Activated CD8-positive, alpha-beta memory T cell treated with anti-CD3 and anti-CD28 coated beads, Interleukin-2, amount 50 U/mL, for 48 hours (primary cell): ENCODE data around the gene MIPOL1.
"Not testable (repeated sequence)": the region's sequence is repeated elsewhere in the genome, so short reads cannot be mapped to it uniquely, and the experiment has no call there.

Source experiments
- DNase-seq: peaks from one replicate; pipeline ENCODE4 v3.0.0-alpha.2; 2020

Gene MIPOL1

DNA sequence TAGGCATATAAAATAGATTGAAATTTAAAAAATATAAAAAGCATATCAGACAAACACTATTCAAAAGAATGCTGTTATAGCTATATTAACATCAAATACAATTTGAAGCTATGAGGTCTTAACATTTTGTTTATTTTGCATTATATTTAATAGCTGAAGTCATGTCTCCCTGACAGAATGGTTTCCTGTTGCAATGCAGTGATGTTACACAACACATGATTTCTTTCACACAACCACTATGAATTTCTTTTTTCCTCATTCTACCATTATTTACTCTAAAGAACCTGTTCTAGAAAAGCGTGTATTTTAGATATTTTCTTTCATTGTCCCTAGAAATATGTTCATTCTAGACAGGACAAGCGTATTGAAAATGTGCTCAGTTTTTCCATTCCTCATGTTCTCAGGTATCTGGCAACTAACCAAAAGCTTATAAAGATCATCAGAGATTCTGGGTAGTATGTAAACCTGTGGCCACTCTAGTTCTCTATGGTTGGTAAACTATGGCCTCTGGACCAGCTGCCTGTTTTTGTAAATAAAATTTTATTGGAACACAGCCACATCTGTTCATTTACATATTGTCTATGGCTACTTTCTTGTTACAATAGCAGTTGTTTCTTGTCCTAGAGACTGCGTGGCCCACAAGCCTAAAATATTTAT is 213.5 kb downstream of the MIPOL1 start:
- no peak for DNase-seq

- DNase-seq, result no peak
Measured at GRCh38 chr14:37413050-37413449, 215.3 kb downstream of the MIPOL1 start.

- DNase-seq, result no peak
Measured at GRCh38 chr14:37413504-37414003, 215.8 kb downstream of the MIPOL1 start.

DNA sequence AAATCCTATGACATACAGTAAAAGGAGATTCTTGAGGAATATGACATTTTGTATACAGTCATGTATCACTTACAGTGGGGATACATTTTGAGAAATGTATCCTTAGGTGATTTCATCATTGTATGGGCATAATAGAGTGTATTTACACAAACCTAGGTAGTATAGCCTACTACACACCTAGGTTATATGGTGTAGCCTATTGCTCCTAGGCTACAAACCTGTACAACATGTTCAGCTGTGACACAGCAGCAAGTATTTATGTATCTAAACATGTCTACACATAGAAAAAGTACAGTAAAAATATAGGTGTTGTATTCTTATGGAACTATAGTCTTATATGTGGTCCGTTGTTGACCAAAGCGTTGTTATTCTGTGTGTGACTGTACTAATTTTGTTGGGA is 218.5 kb downstream of the MIPOL1 start:
- DNase-seq, result no peak

DNA sequence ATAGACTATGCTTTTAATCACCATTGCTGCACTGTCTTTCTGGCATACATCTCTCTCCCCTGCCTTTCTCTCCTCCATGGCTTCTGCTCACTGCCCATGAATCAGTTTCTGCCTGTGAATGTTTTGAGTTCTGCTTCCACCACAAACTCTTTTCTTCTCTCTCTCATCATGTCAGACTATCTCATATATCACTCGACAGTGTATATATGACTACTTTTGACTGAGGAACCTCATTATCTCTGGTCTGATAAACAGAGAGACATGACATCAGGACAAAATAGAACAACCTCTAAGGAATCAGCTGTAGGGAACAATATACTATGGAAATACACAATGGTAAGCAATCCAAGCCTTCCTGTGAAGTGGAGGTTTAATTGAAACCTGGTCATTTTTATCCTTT is 219.4 kb downstream of the MIPOL1 start:
- no peak for DNase-seq

DNA sequence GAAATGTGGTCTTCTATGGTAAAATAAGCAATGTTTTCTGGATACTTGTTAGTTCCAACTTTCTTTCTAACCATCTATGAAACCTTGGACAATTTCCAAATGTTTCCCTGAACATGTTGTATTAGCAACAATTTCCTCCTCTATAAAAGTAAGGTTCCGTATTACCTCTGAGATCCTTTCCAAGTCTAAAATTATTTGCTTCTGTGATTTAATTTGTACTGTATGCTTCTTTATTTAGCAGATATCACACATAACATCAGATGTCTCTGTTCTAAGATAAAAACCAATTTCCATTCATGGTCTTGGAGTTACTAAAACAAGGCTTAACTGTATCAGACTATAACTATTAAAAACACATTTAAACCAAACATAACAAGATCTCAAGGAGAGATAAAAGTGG is 220.1 kb downstream of the MIPOL1 start:
- no peak for DNase-seq

DNA sequence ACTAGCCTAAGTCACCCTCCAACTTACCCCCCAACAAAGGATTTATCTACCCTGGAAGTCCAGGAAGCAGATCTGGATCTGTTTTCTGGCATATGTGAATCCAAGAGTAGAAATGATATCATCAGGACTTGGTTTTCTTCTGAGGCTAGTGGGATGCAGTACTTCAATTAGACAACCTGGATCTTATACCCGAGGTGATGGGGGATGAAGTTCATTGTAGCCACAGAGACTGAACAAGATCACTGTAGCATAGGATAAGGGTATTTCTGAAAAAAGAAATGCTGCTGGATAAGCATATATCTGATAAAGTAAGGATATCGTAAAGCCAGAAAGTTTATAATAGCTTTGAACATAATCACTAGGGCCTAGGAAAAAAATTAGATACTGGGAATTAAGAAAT is 222.9 kb downstream of the MIPOL1 start:
- DNase-seq, result no peak

- no peak for DNase-seq
Measured at GRCh38 chr14:37422319-37422718, 224.6 kb downstream of the MIPOL1 start.

- no peak for DNase-seq
Measured at GRCh38 chr14:37422748-37423147, 225.0 kb downstream of the MIPOL1 start.

- no peak for DNase-seq
Measured at GRCh38 chr14:37428954-37429353, 231.2 kb downstream of the MIPOL1 start.

DNA sequence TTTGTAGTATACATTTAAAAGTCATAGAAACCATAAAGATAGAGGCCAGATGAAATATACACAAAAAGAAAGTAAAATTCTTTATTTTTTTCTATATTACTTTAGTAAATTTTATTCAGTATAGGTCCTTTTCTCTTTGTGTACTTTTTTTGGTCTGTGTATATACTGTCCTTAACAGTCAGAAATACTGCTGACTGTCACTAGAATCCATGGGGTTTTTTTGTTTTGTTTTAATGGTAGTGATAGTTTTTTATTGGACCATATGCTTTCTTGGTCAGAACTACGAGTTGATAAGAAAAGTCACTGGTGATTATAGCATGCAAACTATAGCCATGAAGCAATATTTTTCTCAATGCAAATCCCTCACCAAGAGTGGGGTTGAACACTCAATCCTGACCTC is 231.9 kb downstream of the MIPOL1 start:
- DNase-seq, result no peak

GRCh38 chr14:37434867-37435266 is 237.1 kb downstream of the MIPOL1 start:
- DNase-seq, result no peak

- DNase-seq, result no peak
Measured at GRCh38 chr14:37436519-37436918, 238.8 kb downstream of the MIPOL1 start.

DNA sequence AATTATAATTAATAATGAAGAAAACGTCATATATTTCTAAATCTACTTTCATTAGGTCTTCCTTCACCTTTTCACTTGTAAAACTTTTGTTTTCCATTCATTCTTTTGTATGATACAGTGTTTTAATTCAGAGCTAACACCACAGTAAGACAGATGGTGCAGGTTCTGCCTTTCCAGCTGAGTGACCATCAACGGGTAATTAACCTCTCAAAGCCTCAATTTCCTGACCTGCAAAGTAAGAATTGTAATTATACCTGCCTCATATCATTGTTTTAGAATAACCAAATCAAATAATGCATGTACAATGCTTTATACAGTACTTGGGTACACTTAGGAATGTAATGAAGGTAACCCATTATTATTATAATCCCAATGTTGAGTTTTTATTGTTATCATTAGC is 239.8 kb downstream of the MIPOL1 start:
- no peak for DNase-seq

GRCh38 chr14:37438444-37438843 is 240.7 kb downstream of the MIPOL1 start:
- no peak for DNase-seq

GRCh38 chr14:37443461-37443860 is 245.7 kb downstream of the MIPOL1 start:
- no peak for DNase-seq

GRCh38 chr14:37447883-37448391 is 250.2 kb downstream of the MIPOL1 start:
- no peak for DNase-seq

GRCh38 chr14:37452323-37452722 is 254.6 kb downstream of the MIPOL1 start:
- no peak for DNase-seq

- no peak for DNase-seq
Measured at GRCh38 chr14:37453985-37454384, 256.2 kb downstream of the MIPOL1 start.

- DNase-seq, result no peak
Measured at GRCh38 chr14:37457334-37457733, 259.6 kb downstream of the MIPOL1 start.

DNA sequence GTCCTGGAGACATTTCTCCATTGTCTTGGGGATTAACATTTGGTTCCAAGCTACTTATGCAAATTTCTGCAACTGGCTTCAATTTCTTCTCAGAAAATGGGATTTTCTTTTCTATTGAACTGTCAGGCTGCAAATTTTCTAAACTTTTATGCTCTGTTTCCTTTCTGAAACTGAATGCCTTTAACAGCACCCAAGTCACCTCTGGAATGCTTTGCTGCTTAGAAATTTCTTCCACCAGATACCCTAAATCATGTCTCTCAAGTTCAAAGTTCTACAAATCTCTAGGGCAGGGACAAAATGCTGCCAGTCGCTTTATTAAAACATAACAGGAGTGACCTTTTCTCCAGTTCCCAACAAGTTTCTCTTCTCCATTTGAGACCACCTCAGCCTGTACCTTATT is 264.7 kb downstream of the MIPOL1 start:
- not testable (repeated sequence) for DNase-seq

- no peak for DNase-seq
Measured at GRCh38 chr14:37464192-37464858, 266.6 kb downstream of the MIPOL1 start.

DNA sequence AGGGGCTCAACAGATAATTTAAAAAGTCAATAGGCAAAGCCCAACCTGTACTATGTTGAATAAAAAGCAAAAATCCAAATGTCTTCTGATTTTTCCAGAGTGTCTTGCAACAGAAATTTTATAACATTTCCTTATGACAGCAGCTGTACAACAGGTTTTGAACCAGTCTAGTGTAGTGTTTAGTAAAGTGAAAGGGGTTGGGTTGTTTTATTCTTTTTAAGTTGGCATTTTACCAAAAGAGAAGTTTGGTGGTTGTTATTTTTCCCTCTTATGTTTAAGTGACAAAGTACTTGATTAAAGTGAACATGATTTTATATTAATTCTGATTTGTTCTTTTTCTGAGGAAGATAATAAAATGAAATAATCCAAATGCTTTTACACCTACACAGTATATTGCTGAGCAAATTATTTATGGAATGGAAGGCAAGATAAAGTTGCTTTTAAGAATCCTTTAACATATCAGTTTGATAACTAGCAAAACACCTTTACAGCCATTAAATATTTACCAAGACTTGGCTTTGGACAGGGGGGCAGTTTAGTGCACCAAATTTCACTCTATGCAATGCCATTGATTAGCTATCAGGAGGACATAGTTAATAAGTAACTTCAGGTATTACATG is 268.4 kb downstream of the MIPOL1 start:
- DNase-seq, result no peak

GRCh38 chr14:37466623-37467088 is 268.9 kb downstream of the MIPOL1 start:
- no peak for DNase-seq
